HFF-Myc (cell line): ENCODE measurements around the gene PCSK4.
"Not testable (repeated sequence)": the region's sequence is repeated elsewhere in the genome, so short reads cannot be mapped to it uniquely, and the experiment has no call there.

Source experiments
- DNase-seq: peaks from one replicate; pipeline ENCODE4 v3.0.0-alpha.2; 2011; ENCODE audit warnings: low read depth; ENCODE audit errors: extremely low read depth
- H3K4me3 ChIP-seq: replicated peaks from 2 replicates; pipeline ENCODE4 v1.5.1; 2011; ENCODE audit warnings: low read depth, mild to moderate bottlenecking, control low read depth, low read length
- TF ChIP-seq, protein P1 (sequence below): IDR thresholded peaks from 2 replicates; pipeline ENCODE4 v1.5.1; 2012; ENCODE audit warnings: mild to moderate bottlenecking, low read depth, low read length, control low read depth; ENCODE audit errors: missing control alignments

PCSK4 gene

DNA sequence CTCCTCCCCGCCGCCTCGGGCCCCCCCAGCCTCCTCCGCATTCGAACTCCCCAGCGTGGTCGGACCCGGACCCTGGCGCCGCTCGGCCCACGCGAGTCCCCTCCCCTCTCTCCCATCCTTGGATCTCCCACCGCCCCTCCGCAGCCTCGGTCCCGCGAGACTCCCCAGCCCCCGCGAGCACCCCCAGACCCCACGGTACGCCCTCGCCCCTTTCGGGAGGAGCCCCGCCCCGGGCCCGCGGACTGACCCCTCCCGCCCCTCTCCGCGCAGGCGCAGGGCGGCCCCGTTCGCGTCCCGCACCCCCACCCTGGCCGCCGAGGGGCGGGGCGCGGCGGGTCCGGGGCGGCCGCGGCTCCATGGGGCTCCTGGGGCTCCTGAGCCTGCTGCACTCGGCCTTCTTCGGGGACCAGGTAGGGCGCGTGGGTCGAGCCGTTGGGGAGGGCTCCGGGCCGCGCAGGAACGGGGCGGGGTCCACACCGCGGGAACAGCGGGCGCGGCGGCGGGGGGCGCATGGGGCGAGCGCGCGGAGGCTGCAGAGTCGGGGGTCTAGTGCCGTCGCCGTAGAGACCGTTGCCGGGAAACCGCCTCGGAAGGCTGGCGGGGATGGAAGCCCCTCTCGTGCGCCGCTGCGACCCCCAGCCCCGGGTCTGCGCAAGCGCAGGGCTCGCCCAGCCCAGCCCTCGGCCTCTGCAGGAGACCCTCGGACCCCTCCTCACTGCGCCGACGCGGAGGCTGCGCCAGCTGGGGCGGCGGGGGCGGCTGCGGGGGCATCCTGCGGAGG, 44.0 kb downstream of the PCSK4 start:
- no peak for DNase-seq
- TF ChIP-seq, protein P1, sequence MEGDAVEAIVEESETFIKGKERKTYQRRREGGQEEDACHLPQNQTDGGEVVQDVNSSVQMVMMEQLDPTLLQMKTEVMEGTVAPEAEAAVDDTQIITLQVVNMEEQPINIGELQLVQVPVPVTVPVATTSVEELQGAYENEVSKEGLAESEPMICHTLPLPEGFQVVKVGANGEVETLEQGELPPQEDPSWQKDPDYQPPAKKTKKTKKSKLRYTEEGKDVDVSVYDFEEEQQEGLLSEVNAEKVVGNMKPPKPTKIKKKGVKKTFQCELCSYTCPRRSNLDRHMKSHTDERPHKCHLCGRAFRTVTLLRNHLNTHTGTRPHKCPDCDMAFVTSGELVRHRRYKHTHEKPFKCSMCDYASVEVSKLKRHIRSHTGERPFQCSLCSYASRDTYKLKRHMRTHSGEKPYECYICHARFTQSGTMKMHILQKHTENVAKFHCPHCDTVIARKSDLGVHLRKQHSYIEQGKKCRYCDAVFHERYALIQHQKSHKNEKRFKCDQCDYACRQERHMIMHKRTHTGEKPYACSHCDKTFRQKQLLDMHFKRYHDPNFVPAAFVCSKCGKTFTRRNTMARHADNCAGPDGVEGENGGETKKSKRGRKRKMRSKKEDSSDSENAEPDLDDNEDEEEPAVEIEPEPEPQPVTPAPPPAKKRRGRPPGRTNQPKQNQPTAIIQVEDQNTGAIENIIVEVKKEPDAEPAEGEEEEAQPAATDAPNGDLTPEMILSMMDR = no peak
- no peak overlapping the region for H3K4me3 ChIP-seq

DNA sequence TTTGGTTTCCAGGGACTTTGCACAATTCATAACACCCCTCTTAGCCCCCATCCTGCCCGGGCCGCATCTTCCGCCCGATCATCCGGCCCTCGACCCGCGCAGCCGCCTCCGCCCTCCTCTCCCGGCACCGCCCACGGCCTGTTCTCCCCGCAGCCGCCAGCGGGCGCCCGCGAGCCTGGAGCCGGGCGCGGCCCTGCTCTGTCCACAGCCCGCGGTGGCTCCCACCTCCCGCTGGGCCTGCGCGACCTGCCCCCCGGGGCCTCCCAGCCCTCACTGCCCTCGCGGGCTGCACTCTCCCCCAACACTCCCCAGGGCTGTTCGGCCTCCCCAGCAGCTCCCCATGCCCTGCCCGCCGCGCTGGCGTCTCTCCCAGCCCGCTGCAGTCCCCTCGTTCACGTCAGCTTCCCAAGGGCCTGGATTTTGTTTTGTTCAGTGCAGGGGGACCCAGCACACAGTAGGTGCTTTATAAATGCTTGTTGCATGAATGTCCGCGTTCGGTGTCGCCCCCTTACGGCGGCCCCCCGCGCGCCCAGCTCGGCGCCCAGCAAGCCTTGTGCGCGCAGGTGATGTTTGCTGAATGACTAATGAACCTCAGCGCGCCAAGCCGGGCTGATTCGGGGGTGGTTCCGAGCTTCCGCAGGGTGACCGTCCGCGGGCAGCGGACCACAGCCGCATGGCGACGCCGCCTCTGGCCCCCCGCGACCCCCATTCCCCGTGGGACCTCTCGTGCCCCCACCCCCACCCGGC, 44.8 kb downstream of the PCSK4 start:
- H3K4me3 ChIP-seq = no peak overlapping the region
- DNase-seq = no peak
- TF ChIP-seq, protein P1 = peak; percentile 71

- TF ChIP-seq, protein P1 = no peak
- DNase-seq = no peak
- H3K4me3 ChIP-seq = no peak overlapping the region
Observed at GRCh38 chr19:1441677-1442438, 48.3 kb downstream of the PCSK4 start.

- TF ChIP-seq, protein P1 = no peak
- peak overlapping the region; percentile 95 for H3K4me3 ChIP-seq
- DNase-seq = no peak
Observed at GRCh38 chr19:1441022-1441426, 49.1 kb downstream of the PCSK4 start.

DNA sequence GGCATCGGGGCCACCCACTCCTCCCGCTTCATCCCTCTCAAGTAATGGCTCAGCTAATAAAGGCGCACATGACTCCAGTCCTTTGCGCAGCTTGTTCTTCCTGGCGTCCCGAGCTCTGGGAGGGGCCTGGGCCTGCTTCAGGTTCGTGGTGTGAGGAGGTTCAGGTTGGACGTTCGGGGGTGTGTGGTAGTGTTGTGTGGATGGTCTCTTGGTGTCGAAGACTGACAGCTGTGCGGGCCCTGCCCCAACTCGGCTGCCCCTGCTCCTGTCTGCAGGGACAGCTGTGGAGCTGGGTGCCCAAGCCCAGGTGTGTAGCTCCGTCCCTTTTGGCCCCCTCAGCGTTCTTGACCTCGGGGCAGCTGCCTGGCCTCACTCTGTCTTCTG, 49.7 kb downstream of the PCSK4 start:
- H3K4me3 ChIP-seq = peak overlapping the region; percentile 95
- no peak for DNase-seq
- TF ChIP-seq, protein P1 = no peak

DNA sequence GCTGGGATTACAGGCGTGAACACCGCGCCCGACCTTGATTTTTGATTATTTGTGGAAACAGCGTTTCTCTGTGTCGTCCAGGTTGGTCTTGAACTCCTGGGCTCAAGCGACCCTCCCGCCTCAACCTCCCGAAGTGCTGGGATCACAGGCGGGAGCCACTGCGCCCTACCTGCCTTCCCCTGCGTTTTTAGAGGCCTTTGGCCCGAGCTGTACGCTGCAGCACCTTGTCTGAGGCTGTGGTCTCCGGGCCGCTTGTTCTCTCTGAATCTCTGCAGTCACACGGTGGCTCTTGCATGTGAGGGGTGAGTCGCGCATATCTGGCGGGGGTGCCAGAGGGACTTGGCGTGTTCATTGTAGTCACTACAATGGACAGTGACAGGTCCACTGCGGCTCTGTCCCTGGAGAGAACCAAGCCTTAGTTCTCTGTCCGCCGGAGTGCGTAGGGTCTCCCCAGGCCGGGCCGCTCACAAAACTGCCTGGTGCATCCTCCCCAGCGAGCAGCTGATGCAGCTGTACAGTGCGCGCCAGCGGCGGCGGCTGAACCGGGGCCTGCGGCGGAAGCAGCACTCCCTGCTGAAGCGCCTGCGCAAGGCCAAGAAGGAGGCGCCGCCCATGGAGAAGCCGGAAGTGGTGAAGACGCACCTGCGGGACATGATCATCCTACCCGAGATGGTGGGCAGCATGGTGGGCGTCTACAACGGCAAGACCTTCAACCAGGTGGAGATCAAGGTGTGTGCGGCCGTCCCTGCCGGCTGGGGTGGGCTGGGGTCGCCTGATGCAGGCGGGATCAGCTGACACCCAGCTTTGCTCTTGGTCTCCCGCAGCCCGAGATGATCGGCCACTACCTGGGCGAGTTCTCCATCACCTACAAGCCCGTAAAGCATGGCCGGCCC, 50.4 kb downstream of the PCSK4 start:
- DNase-seq = not testable (repeated sequence)
- H3K4me3 ChIP-seq = peak overlapping the region; percentile 95
